ENCODE data around the gene CASZ1.

DNA sequence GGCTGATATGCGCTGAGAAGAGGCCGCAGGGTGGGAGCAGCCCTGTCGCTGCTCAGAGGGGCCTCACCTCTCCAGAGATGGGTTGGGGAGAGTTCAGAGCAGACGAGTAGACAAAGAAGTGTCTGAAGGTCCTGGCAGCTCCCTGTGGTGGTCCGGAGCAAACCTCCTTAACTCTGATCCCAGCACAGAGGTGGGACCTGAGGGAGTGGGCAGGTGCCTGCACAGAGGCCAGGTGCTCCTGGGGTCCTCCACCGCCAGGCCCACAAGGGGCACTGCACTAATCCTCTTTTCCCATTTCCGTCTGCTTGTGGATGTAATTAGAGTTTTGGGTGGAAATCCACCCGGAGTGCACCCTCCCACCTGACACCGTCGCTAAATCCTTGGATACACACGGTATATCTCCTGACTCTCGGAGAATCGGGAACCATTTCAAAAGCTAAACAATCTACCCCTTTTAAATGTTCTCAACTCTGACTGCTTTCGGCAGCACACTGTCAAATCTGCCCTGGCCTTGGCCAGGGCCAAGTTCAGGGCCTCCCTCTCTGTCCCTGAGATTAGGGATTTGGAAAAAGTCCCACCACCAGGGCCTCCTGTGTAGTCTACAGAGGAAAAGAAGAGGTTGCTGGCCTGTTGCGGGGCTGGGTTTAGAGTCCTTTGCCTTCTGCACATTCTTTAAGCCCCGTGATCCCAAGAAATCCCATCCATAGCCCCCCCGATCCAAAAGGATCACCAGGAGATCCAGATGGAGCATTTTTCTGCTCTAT lies 22.4 kb downstream of the CASZ1 start:
- TF ChIP-seq, protein P1, sequence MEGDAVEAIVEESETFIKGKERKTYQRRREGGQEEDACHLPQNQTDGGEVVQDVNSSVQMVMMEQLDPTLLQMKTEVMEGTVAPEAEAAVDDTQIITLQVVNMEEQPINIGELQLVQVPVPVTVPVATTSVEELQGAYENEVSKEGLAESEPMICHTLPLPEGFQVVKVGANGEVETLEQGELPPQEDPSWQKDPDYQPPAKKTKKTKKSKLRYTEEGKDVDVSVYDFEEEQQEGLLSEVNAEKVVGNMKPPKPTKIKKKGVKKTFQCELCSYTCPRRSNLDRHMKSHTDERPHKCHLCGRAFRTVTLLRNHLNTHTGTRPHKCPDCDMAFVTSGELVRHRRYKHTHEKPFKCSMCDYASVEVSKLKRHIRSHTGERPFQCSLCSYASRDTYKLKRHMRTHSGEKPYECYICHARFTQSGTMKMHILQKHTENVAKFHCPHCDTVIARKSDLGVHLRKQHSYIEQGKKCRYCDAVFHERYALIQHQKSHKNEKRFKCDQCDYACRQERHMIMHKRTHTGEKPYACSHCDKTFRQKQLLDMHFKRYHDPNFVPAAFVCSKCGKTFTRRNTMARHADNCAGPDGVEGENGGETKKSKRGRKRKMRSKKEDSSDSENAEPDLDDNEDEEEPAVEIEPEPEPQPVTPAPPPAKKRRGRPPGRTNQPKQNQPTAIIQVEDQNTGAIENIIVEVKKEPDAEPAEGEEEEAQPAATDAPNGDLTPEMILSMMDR (IDR thresholded peaks at IDR 0.05) = no peak
- TF ChIP-seq POLR2A (IDR thresholded peaks at IDR 0.05) = no peak

Data from testis (tissue), 2 donors.